Measurements from ENCODE around the gene DPP7. TPM values are rescaled to one million over a fixed set of nuclear protein-coding genes. Genes with fewer than 3 reads are reported as not detected.

The DPP7 gene
- total and polyA plus RNA-seq, 2 donors (not counting 1 experiment from before 2014, with no cell fraction given), result 324 to 506 TPM

- ATAC-seq (ENCODE audit: low read depth), result no peak
- Mint-ChIP-seq H3K27me3 (no peaks in the 10 kb centered on the region), H3K9me3 (ENCODE audit: insufficient read depth) (no peaks in the 10 kb centered on the region), H3K27ac (peak overlapping the region; percentile 80), H3K4me3 (peak overlapping the region; percentile 78), H3K4me1 (peaks cover 19% of the 10 kb centered on the region)
- DNase-seq, result no peak
- WGBS (ENCODE audit: insufficient coverage), result 71% methylated on average over 13 of the region's 15 CpGs
- ChIA-PET POLR2A (interaction anchor here (0.5 to 2.0 kb wide), 5 partner anchors 8 to 293 kb away, joined by 3 to 17 read pairs (median 6); partner anchors contain the start of gene MAN1B1), CTCF (interaction anchor here (1.0 to 2.8 kb wide), 6 partner anchors 9 to 41 kb away, joined by 3 to 13 read pairs (median 7); partner anchors contain the start of genes MAN1B1 and NPDC1)
- H3K9me3 ChIP-seq (ENCODE audit: control extremely low read depth in 1 of 3, control insufficient read depth in 2 of 3, insufficient read depth in 1 of 3, low read length in 2 of 3), result no peaks in the 10 kb centered on the region
- H4K20me1 ChIP-seq (ENCODE audit: control insufficient read depth, insufficient read depth, low read length, poor library complexity, severe bottlenecking), result peaks cover 26% of the 10 kb centered on the region
- peak overlapping the region; percentile 53 for H3K9ac ChIP-seq (ENCODE audit: low read length)
- peak overlapping the region; percentile 69 for H2AFZ ChIP-seq (ENCODE audit: insufficient read depth, low read depth, low read length, poor library complexity, severe bottlenecking)
- peaks cover 0 to 21% of the 10 kb centered on the region in 2 experiments for H3K36me3 ChIP-seq (replicated peaks in 1 of 2; ENCODE audit: control extremely low read depth in 1 of 2, control insufficient read depth in 1 of 2, extremely low read depth in 1 of 2, insufficient read depth in 2 of 2, low read length in 1 of 2)
- H3K4me3 ChIP-seq (ENCODE audit: control extremely low read depth in 1 of 5, extremely low read depth in 1 of 5, insufficient read depth in 1 of 5, low read depth in 2 of 5, low read length in 4 of 5), result peak overlapping the region in 4 of 5 experiments; percentile 25 to 52 (median 39)
- peak overlapping the region in 1 of 2 donors; percentile 65 for H3K27ac ChIP-seq (ENCODE audit: low read length in 2 of 2)
- H3K27me3 ChIP-seq (replicated peaks in 1 of 4; ENCODE audit: control extremely low read depth in 1 of 4, control insufficient read depth in 3 of 4, insufficient read depth in 4 of 4, low read length in 3 of 4), result no peaks in the 10 kb centered on the region
- no peak for TF ChIP-seq CTCF (IDR thresholded peaks at IDR 0.05)
- intact Hi-C loops (cut with micrococcal nuclease), result loop anchor here (1.0 kb wide), 1 partner anchor 10 kb away; the partner anchor contains the start of gene MAN1B1
- H3K4me1 ChIP-seq (ENCODE audit: control insufficient read depth in 2 of 2, insufficient read depth in 2 of 2, low read length in 2 of 2), result peaks cover 11 to 23% of the 10 kb centered on the region in 2 donors
- H3K4me2 ChIP-seq (replicated peaks; ENCODE audit: low read depth, low read length, poor library complexity, severe bottlenecking), result peak overlapping the region; percentile 96
- H3K79me2 ChIP-seq (ENCODE audit: control insufficient read depth, insufficient read depth, low read length), result peaks cover 12% of the 10 kb centered on the region
Measured at GRCh38 chr9:137076636-137077009, 37.9 kb downstream of the DPP7 start.

GRCh38 chr9:137075275-137075775 is 39.2 kb downstream of the DPP7 start:
- H3K9me3 Mint-ChIP-seq (ENCODE audit: insufficient read depth), result no peaks in the 10 kb centered on the region
- Histone ChIP-seq H3K79me2 (ENCODE audit: control insufficient read depth, insufficient read depth, low read length) (peaks cover 12% of the 10 kb centered on the region), H3K4me3 (ENCODE audit: control extremely low read depth in 1 of 5, extremely low read depth in 1 of 5, insufficient read depth in 1 of 5, low read depth in 2 of 5, low read length in 4 of 5) (no peak overlapping the region), H3K9ac (ENCODE audit: low read length) (no peak overlapping the region), H3K27ac (ENCODE audit: low read length in 2 of 2) (no peak overlapping the region), H3K4me1 (ENCODE audit: control insufficient read depth in 2 of 2, insufficient read depth in 2 of 2, low read length in 2 of 2) (peaks cover 17 to 34% of the 10 kb centered on the region in 2 donors), H3K9me3 (ENCODE audit: control extremely low read depth in 1 of 3, control insufficient read depth in 2 of 3, insufficient read depth in 1 of 3, low read length in 2 of 3) (no peaks in the 10 kb centered on the region), H3K4me2 (replicated peaks; ENCODE audit: low read depth, low read length, poor library complexity, severe bottlenecking) (no peak overlapping the region), H3K36me3 (replicated peaks in 1 of 2; ENCODE audit: control extremely low read depth in 1 of 2, control insufficient read depth in 1 of 2, extremely low read depth in 1 of 2, insufficient read depth in 2 of 2, low read length in 1 of 2) (peaks cover 0 to 12% of the 10 kb centered on the region in 2 experiments), H2AFZ (ENCODE audit: insufficient read depth, low read depth, low read length, poor library complexity, severe bottlenecking) (no peak overlapping the region), H3K27me3 (replicated peaks in 1 of 4; ENCODE audit: control extremely low read depth in 1 of 4, control insufficient read depth in 3 of 4, insufficient read depth in 4 of 4, low read length in 3 of 4) (no peaks in the 10 kb centered on the region), H4K20me1 (ENCODE audit: control insufficient read depth, insufficient read depth, low read length, poor library complexity, severe bottlenecking) (peaks cover 23% of the 10 kb centered on the region)
- CTCF ChIA-PET, result interaction anchor here (1.9 to 2.8 kb wide), 4 partner anchors 8 to 46 kb away, joined by 4 to 13 read pairs (median 11); partner anchors contain the start of genes MAN1B1 and NPDC1
- no peaks in the 10 kb centered on the region for H3K27me3 Mint-ChIP-seq
- intact Hi-C loops (cut with micrococcal nuclease), result no loop called here
- WGBS (ENCODE audit: insufficient coverage), result 100% methylated on average over 4 of the region's 12 CpGs
- H3K4me3 Mint-ChIP-seq, result no peak overlapping the region
- DNase-seq (peak; percentile 17), ATAC-seq (ENCODE audit: low read depth) (no peak)
- H3K4me1 Mint-ChIP-seq, result peaks cover 31% of the 10 kb centered on the region
- POLR2A ChIA-PET, result interaction anchor here (0.5 to 1.0 kb wide), 2 partner anchors 12 to 173 kb away, joined by 3 to 5 read pairs; partner anchors contain the start of gene MAN1B1
- TF ChIP-seq EZH2 (IDR thresholded peaks at IDR 0.05; ENCODE audit: borderline replicate concordance, insufficient read depth, low read depth, low read length, poor library complexity, severe bottlenecking) (no peak), CTCF (IDR thresholded peaks at IDR 0.05) (no peak)
- H3K27ac Mint-ChIP-seq, result no peak overlapping the region
